Stimulated activated naive B cell treated with anti-CD40 and anti-IgM and Interleukin-4, amounts not matched to agents 10 μg/mL and 1 μg/mL and 100 μg/mL, for 72 hours (primary cell): Measurements from ENCODE around the gene MDN1.
"Not testable (repeated sequence)": the region's sequence is repeated elsewhere in the genome, so short reads cannot be mapped to it uniquely, and the experiment has no call there.

Experiments
- ATAC-seq, 2 donors: fragments of 150-1000 bp; cut with Tn5 transposase; replicated peaks; 2 replicates each; pipeline ENCODE4 v1.10.0; 2021; ENCODE audit warnings: moderate library complexity in 1 of 2
- DNase-seq: peaks from one replicate; pipeline ENCODE4 v3.0.0; 2021
- H3K27ac Mint-ChIP-seq: one replicate; pipeline ENCODE4 v1.8.0; 2022; ENCODE audit warnings: mild to moderate bottlenecking, mixed read lengths
- H3K27me3 Mint-ChIP-seq, 2 donors: one replicate each; pipeline ENCODE4 v1.8.0; 2022; ENCODE audit warnings: mixed read lengths in 2 of 2
- H3K36me3 Mint-ChIP-seq, 2 donors: one replicate each; pipeline ENCODE4 v1.8.0; 2022; ENCODE audit warnings: mixed read lengths in 2 of 2, mild to moderate bottlenecking in 1 of 2
- H3K4me1 Mint-ChIP-seq, 2 donors: one replicate each; pipeline ENCODE4 v1.8.0; 2022; ENCODE audit warnings: mixed read lengths in 2 of 2, mild to moderate bottlenecking in 1 of 2
- H3K4me3 Mint-ChIP-seq, 2 donors: one replicate each; pipeline ENCODE4 v1.8.0; 2022; ENCODE audit warnings: mild to moderate bottlenecking in 2 of 2, mixed read lengths in 2 of 2, moderate library complexity in 1 of 2
- H3K9me3 Mint-ChIP-seq, 2 donors: one replicate each; pipeline ENCODE4 v1.8.0; 2022; ENCODE audit warnings: mixed read lengths in 2 of 2, mild to moderate bottlenecking in 1 of 2

MDN1 gene

GRCh38 chr6:89819336-89820130, at the start of gene MDN1:
Gene MDN1, minus strand, starts transcription at chr6:89819794. Its CDS starts 187 bp downstream, at chr6:89819607.
- Mint-ChIP-seq H3K27me3 (no peaks in the 10 kb centered on the region), H3K27ac (peak within 1 kb of the TSS; percentile 98), H3K4me3 (peak within 1 kb of the TSS; percentile 89 to 95), H3K9me3 (no peaks in the 10 kb centered on the region), H3K4me1 (peaks cover 26 to 33% of the 10 kb centered on the region in 2 donors), H3K36me3 (peaks cover 0 to 8% of the 10 kb centered on the region in 2 donors)
- DNase-seq (peak; percentile 87), ATAC-seq (peak; percentile 95 to 97)

GRCh38 chr6:89866024-89866678, 46.6 kb upstream of the MDN1 start:
- no peak overlapping the region for H3K4me3 Mint-ChIP-seq
- H3K27ac Mint-ChIP-seq, result peak overlapping the region; percentile 37
- no peaks in the 10 kb centered on the region for H3K27me3 Mint-ChIP-seq
- peaks cover 2 to 9% of the 10 kb centered on the region in 2 donors for H3K9me3 Mint-ChIP-seq
- ATAC-seq (no peak), DNase-seq (no peak)
- peaks cover 46 to 58% of the 10 kb centered on the region in 2 donors for H3K36me3 Mint-ChIP-seq
- peaks cover 19 to 30% of the 10 kb centered on the region in 2 donors for H3K4me1 Mint-ChIP-seq

- DNase-seq, result no peak
- peaks cover 14 to 28% of the 10 kb centered on the region in 2 donors for H3K4me1 Mint-ChIP-seq
- ATAC-seq, result peak; percentile 63 to 74
- no peaks in the 10 kb centered on the region for H3K27me3 Mint-ChIP-seq
- H3K27ac Mint-ChIP-seq, result peak overlapping the region; percentile 75
- H3K4me3 Mint-ChIP-seq, result peak overlapping the region; percentile 52 to 59
- H3K36me3 Mint-ChIP-seq, result peaks cover 48 to 58% of the 10 kb centered on the region in 2 donors
- H3K9me3 Mint-ChIP-seq, result peaks cover 2 to 5% of the 10 kb centered on the region in 2 donors
Measured at GRCh38 chr6:89862698-89863097, 43.1 kb upstream of the MDN1 start.

GRCh38 chr6:89862273-89862672, 42.7 kb upstream of the MDN1 start:
- Mint-ChIP-seq H3K27me3 (no peaks in the 10 kb centered on the region), H3K27ac (peak overlapping the region; percentile 75), H3K36me3 (peaks cover 44 to 56% of the 10 kb centered on the region in 2 donors), H3K4me3 (peak overlapping the region; percentile 52 to 59), H3K4me1 (peaks cover 14 to 28% of the 10 kb centered on the region in 2 donors), H3K9me3 (peaks cover 2 to 5% of the 10 kb centered on the region in 2 donors)
- peak; percentile 94 to 95 for ATAC-seq
- no peak for DNase-seq

GRCh38 chr6:89859744-89860143, 40.1 kb upstream of the MDN1 start:
- H3K36me3 Mint-ChIP-seq, result peaks cover 38 to 53% of the 10 kb centered on the region in 2 donors
- H3K27ac Mint-ChIP-seq, result no peak overlapping the region
- H3K27me3 Mint-ChIP-seq, result no peaks in the 10 kb centered on the region
- no peak for DNase-seq
- H3K4me3 Mint-ChIP-seq, result no peak overlapping the region
- peaks cover 2 to 5% of the 10 kb centered on the region in 2 donors for H3K9me3 Mint-ChIP-seq
- peaks cover 14 to 28% of the 10 kb centered on the region in 2 donors for H3K4me1 Mint-ChIP-seq
- ATAC-seq, result no peak

GRCh38 chr6:89858041-89858440, 38.4 kb upstream of the MDN1 start:
- Mint-ChIP-seq H3K4me3 (no peak overlapping the region), H3K4me1 (peaks cover 12 to 20% of the 10 kb centered on the region in 2 donors), H3K27ac (no peak overlapping the region), H3K27me3 (no peaks in the 10 kb centered on the region), H3K9me3 (peaks cover 2 to 5% of the 10 kb centered on the region in 2 donors), H3K36me3 (peaks cover 45 to 55% of the 10 kb centered on the region in 2 donors)
- ATAC-seq (no peak), DNase-seq (no peak)

GRCh38 chr6:89853068-89853467, 33.5 kb upstream of the MDN1 start:
- H3K9me3 Mint-ChIP-seq, result no peaks in the 10 kb centered on the region
- no peak for DNase-seq
- H3K27me3 Mint-ChIP-seq, result no peaks in the 10 kb centered on the region
- H3K4me3 Mint-ChIP-seq, result no peak overlapping the region
- peaks cover 0 to 6% of the 10 kb centered on the region in 2 donors for H3K4me1 Mint-ChIP-seq
- ATAC-seq, result no peak
- peaks cover 40 to 52% of the 10 kb centered on the region in 2 donors for H3K36me3 Mint-ChIP-seq
- no peak overlapping the region for H3K27ac Mint-ChIP-seq

GRCh38 chr6:89847513-89847912, 27.9 kb upstream of the MDN1 start:
- H3K27ac Mint-ChIP-seq, ATAC-seq, DNase-seq, H3K4me3 Mint-ChIP-seq, H3K27me3 Mint-ChIP-seq, H3K9me3 Mint-ChIP-seq: not testable (repeated sequence)
- H3K36me3 Mint-ChIP-seq, result peaks cover 25 to 39% of the 10 kb centered on the region in 2 donors
- peaks cover 4 to 20% of the 10 kb centered on the region in 2 donors for H3K4me1 Mint-ChIP-seq

- Mint-ChIP-seq H3K9me3 (no peaks in the 10 kb centered on the region), H3K27ac (no peak overlapping the region), H3K4me1 (peaks cover 12 to 14% of the 10 kb centered on the region in 2 donors), H3K4me3 (no peak overlapping the region), H3K27me3 (no peaks in the 10 kb centered on the region), H3K36me3 (peaks cover 11 to 25% of the 10 kb centered on the region in 2 donors)
- ATAC-seq (no peak), DNase-seq (no peak)
Measured at GRCh38 chr6:89843070-89843469, 23.5 kb upstream of the MDN1 start.

GRCh38 chr6:89842228-89842627, 22.6 kb upstream of the MDN1 start:
- Mint-ChIP-seq H3K36me3 (peaks cover 16 to 29% of the 10 kb centered on the region in 2 donors), H3K27ac (peak overlapping the region; percentile 37), H3K4me3 (no peak overlapping the region), H3K27me3 (no peaks in the 10 kb centered on the region), H3K9me3 (no peaks in the 10 kb centered on the region), H3K4me1 (peaks cover 12 to 15% of the 10 kb centered on the region in 2 donors)
- ATAC-seq, result no peak
- DNase-seq, result no peak

GRCh38 chr6:89840538-89840937, 20.9 kb upstream of the MDN1 start:
- Mint-ChIP-seq H3K27me3 (no peaks in the 10 kb centered on the region), H3K27ac (peak overlapping the region; percentile 69), H3K9me3 (no peaks in the 10 kb centered on the region), H3K4me1 (peaks cover 22 to 31% of the 10 kb centered on the region in 2 donors), H3K4me3 (no peak overlapping the region), H3K36me3 (peaks cover 29 to 44% of the 10 kb centered on the region in 2 donors)
- no peak for DNase-seq
- ATAC-seq, result no peak

- Mint-ChIP-seq H3K36me3 (peaks cover 52 to 57% of the 10 kb centered on the region in 2 donors), H3K27me3 (no peaks in the 10 kb centered on the region), H3K4me3 (no peak overlapping the region), H3K4me1 (peaks cover 30 to 37% of the 10 kb centered on the region in 2 donors), H3K27ac (peak overlapping the region; percentile 67), H3K9me3 (no peaks in the 10 kb centered on the region)
- no peak for DNase-seq
- no peak for ATAC-seq
Measured at GRCh38 chr6:89836639-89837222, 17.1 kb upstream of the MDN1 start.

GRCh38 chr6:89834884-89835792, 15.5 kb upstream of the MDN1 start:
- no peaks in the 10 kb centered on the region for H3K27me3 Mint-ChIP-seq
- DNase-seq (peak; percentile 59), ATAC-seq (peak; percentile 97)
- peak overlapping the region; percentile 62 to 72 for H3K4me3 Mint-ChIP-seq
- no peaks in the 10 kb centered on the region for H3K9me3 Mint-ChIP-seq
- H3K36me3 Mint-ChIP-seq, result peaks cover 58 to 59% of the 10 kb centered on the region in 2 donors
- H3K27ac Mint-ChIP-seq, result peak overlapping the region; percentile 95
- peaks cover 35 to 53% of the 10 kb centered on the region in 2 donors for H3K4me1 Mint-ChIP-seq
